IMR-90 (cell line): ENCODE data around the gene LRP1B. TPM values are rescaled to one million over a fixed set of nuclear protein-coding genes. Genes with fewer than 3 reads are reported as not detected.
"Not testable (repeated sequence)": the region's sequence is repeated elsewhere in the genome, so short reads cannot be mapped to it uniquely, and the experiment has no call there.

Experiments used
- ATAC-seq: fragments of 200-7000 bp; cut with Tn5 transposase; 2 replicates; pipeline ENCODE4 v1.9.1; 2020; ENCODE audit warnings: low read depth, mild to moderate bottlenecking, moderate library complexity
- BruUV-seq: library from RNA; stranded (reverse); fragments of 400-500 nt; replicated peaks from 2 replicates; lab custom pipeline; 2021; lab: Mats Ljungman, UMichigan
- CTCF ChIA-PET: fragments of 300-600 bp; formaldehyde crosslinking; extraction: SDS; loops from one replicate; lab custom pipeline; 2021; ENCODE audit warnings: antibody characterized with exemption; lab: Yijun Ruan, JAX
- POLR2A ChIA-PET: fragments of 300-600 bp; sonication (Branson Sonifier 250); formaldehyde crosslinking; loops from one replicate; lab custom pipeline; 2022; ENCODE audit warnings: antibody characterized with exemption; ENCODE audit not compliant: unreplicated experiment; lab: Charles Lee
- DNase-seq: peaks from one replicate; pipeline ENCODE4 v3.0.0; 2013
- H2AFZ ChIP-seq: replicated peaks from 2 replicates; pipeline ENCODE3; 2013; ENCODE audit warnings: low read length, mild to moderate bottlenecking; ENCODE audit not compliant: poor library complexity
- H2AK5ac ChIP-seq: 2 replicates; pipeline ENCODE4 v1.6.1; 2013; ENCODE audit warnings: low read depth, low read length, inconsistent platforms
- H2AK9ac ChIP-seq: replicated peaks from 2 replicates; pipeline ENCODE3; 2013; ENCODE audit warnings: mild to moderate bottlenecking, low read depth, low read length, moderate library complexity; ENCODE audit not compliant: poor library complexity
- H2BK120ac ChIP-seq: 2 replicates; pipeline ENCODE4 v1.6.1; 2013; ENCODE audit warnings: low read depth, low read length, inconsistent platforms
- H2BK15ac ChIP-seq: 3 replicates; pipeline ENCODE4 v1.6.1; 2013; ENCODE audit warnings: low read depth, low read length, inconsistent platforms
- H2BK20ac ChIP-seq: 2 replicates; pipeline ENCODE4 v1.6.1; 2013; ENCODE audit warnings: low read depth, mild to moderate bottlenecking, inconsistent platforms, low read length, moderate library complexity
- H2BK5ac ChIP-seq: 2 replicates; pipeline ENCODE4 v1.6.1; 2013; ENCODE audit warnings: mild to moderate bottlenecking, low read depth, low read length, inconsistent platforms; ENCODE audit not compliant: poor library complexity, severe bottlenecking
- H3K14ac ChIP-seq: replicated peaks from 2 replicates; pipeline ENCODE4 v1.6.1; 2013; ENCODE audit warnings: low read depth, low read length, inconsistent platforms
- H3K18ac ChIP-seq: 2 replicates; pipeline ENCODE4 v1.6.1; 2013; ENCODE audit warnings: low read depth, low read length, control low read depth
- H3K23ac ChIP-seq: 2 replicates; pipeline ENCODE4 v1.6.1; 2013; ENCODE audit warnings: low read depth, low read length, inconsistent platforms
- H3K27ac ChIP-seq: 2 replicates; pipeline ENCODE4 v1.5.1; 2013; ENCODE audit warnings: mild to moderate bottlenecking, control low read depth, low read length; ENCODE audit not compliant: insufficient read depth
- H3K27me3 ChIP-seq: 2 replicates; pipeline ENCODE4 v1.6.1; 2013; ENCODE audit warnings: low read length; ENCODE audit not compliant: control insufficient read depth, insufficient read depth
- H3K36me3 ChIP-seq: 2 replicates; pipeline ENCODE4 v1.6.1; 2013; ENCODE audit warnings: low read length, mixed read lengths; ENCODE audit not compliant: control insufficient read depth, insufficient read depth
- H3K4ac ChIP-seq: 2 replicates; pipeline ENCODE4 v1.6.1; 2013; ENCODE audit warnings: low read depth, low read length, inconsistent platforms
- H3K4me1 ChIP-seq: 2 replicates; pipeline ENCODE4 v1.6.1; 2013; ENCODE audit warnings: low read length, mixed read lengths; ENCODE audit not compliant: control insufficient read depth, insufficient read depth
- H3K4me2 ChIP-seq: 2 replicates; pipeline ENCODE4 v1.6.1; 2013; ENCODE audit warnings: low read depth, mild to moderate bottlenecking, control low read depth, low read length, moderate library complexity
- H3K4me3 ChIP-seq: 2 replicates; pipeline ENCODE4 v1.5.1; 2013; ENCODE audit warnings: low read depth, mild to moderate bottlenecking, control low read depth, low read length, moderate library complexity; ENCODE audit not compliant: insufficient read depth
- H3K56ac ChIP-seq: 2 replicates; pipeline ENCODE4 v1.6.1; 2013; ENCODE audit warnings: low read length, inconsistent platforms; ENCODE audit not compliant: insufficient read depth; ENCODE audit errors: extremely low read depth
- H3K79me1 ChIP-seq, 2 experiments: 2 replicates each; pipeline ENCODE4 v1.6.1; 2013; ENCODE audit warnings: low read length in 2 of 2, inconsistent platforms in 1 of 2, low read depth in 1 of 2
- H3K9ac ChIP-seq: 2 replicates; pipeline ENCODE4 v1.6.1; 2013; ENCODE audit warnings: low read depth, low read length, control low read depth
- H3K9me1 ChIP-seq: 2 replicates; pipeline ENCODE4 v1.6.1; 2013; ENCODE audit warnings: low read length, inconsistent platforms; ENCODE audit not compliant: insufficient read depth
- H3K9me3 ChIP-seq: 2 replicates; pipeline ENCODE4 v1.6.1; 2013; ENCODE audit warnings: low read length; ENCODE audit not compliant: control insufficient read depth, insufficient read depth
- H4K20me1 ChIP-seq: 2 replicates; pipeline ENCODE4 v1.6.1; 2013; ENCODE audit warnings: low read length, inconsistent platforms; ENCODE audit not compliant: insufficient read depth
- H4K5ac ChIP-seq: 2 replicates; pipeline ENCODE4 v1.6.1; 2013; ENCODE audit warnings: mild to moderate bottlenecking, low read depth, low read length, control low read depth
- H4K8ac ChIP-seq, 2 experiments: 2 replicates each; pipeline ENCODE4 v1.6.1; 2013; ENCODE audit warnings: low read depth in 2 of 2, low read length in 2 of 2, control low read depth in 1 of 2, inconsistent platforms in 1 of 2
- H4K91ac ChIP-seq: 2 replicates; pipeline ENCODE4 v1.6.1; 2013; ENCODE audit warnings: low read depth, low read length, inconsistent platforms; ENCODE audit not compliant: insufficient read depth
- BHLHE40 ChIP-seq: fragments of 150-350 bp; IDR thresholded peaks from 2 replicates; pipeline ENCODE4 v1.6.1; 2016; ENCODE audit warnings: mild to moderate bottlenecking, low read depth, low read length
- CTCF ChIP-seq: conservative IDR thresholded peaks from 2 replicates; pipeline ENCODE4 v1.5.1; 2012; ENCODE audit warnings: mild to moderate bottlenecking, low read depth, low read length, improper control_type of control experiment
- MAZ ChIP-seq: IDR thresholded peaks from 2 replicates; pipeline ENCODE4 v1.6.1; 2012; ENCODE audit warnings: low read depth, mild to moderate bottlenecking, low read length, improper control_type of control experiment, moderate library complexity, borderline replicate concordance
- MXI1 ChIP-seq: IDR thresholded peaks from 2 replicates; pipeline ENCODE4 v1.6.1; 2012; ENCODE audit warnings: low read depth, mild to moderate bottlenecking, low read length, moderate library complexity, borderline replicate concordance
- RFX5 ChIP-seq: IDR thresholded peaks from 2 replicates; pipeline ENCODE4 v1.8.0; 2012; ENCODE audit warnings: low read depth, mild to moderate bottlenecking, low read length, moderate library complexity
- SMC3 ChIP-seq: fragments of 150-350 bp; IDR thresholded peaks from 2 replicates; pipeline ENCODE4 v1.6.1; 2016; ENCODE audit warnings: low read depth, mild to moderate bottlenecking, antibody characterized with exemption, low read length, moderate library complexity
- USF2 ChIP-seq: fragments of 150-350 bp; IDR thresholded peaks from 2 replicates; pipeline ENCODE4 v1.6.1; 2017; ENCODE audit warnings: mild to moderate bottlenecking, antibody characterized with exemption, low read length, low read depth
- WGBS, 2 experiments: methylation state at CpG; one replicate each; pipeline versions ENCODE4 v1.1.5 to v1.1.7; 2013; ENCODE audit warnings: missing lambda C conversion rate in 2 of 2; ENCODE audit not compliant: insufficient read length in 1 of 2; ENCODE audit errors: extremely low coverage in 2 of 2; 5-methylcytosine and 5-hydroxymethylcytosine counted together
- dilution Hi-C: fragments of 300-500 bp; cut with HindIII; formaldehyde crosslinking; loops from one replicate; pipeline ENCODE4 v1.14.3; 2018; ENCODE audit warnings: low sequenced_read_pairs; ENCODE audit not compliant: unreplicated experiment
- in situ Hi-C: fragments of 300-500 bp; cut with MboI; formaldehyde crosslinking; loops from 3 replicates; pipeline ENCODE4 v1.14.3; 2019; ENCODE audit warnings: low sequenced_read_pairs, inconsistent platforms, mixed read lengths
- intact Hi-C: fragments of 100-400 bp; cut with micrococcal nuclease; formaldehyde crosslinking; loops from 2 replicates; pipeline ENCODE4 v1.10.0; 2022
- polyA plus RNA-seq, 3 experiments: library from polyadenylated mRNA; depleted of rRNA; stranded (reverse); fragments of >200 nt; gene quantifications; 2 replicates each; pipeline ENCODE4 v1.2.3, GENCODE V29; 2012; ENCODE audit warnings: low replicate concordance in 1 of 3
- total RNA-seq: library from RNA; depleted of rRNA; stranded (reverse); fragments of >200 nt; gene quantifications from 2 replicates; pipeline ENCODE4 v1.2.3, GENCODE V29; 2012

The LRP1B gene
- total and polyA plus RNA-seq, 2 of the 4 experiments (the other 2 are of a cell fraction) = under 0.01 to 0.02 TPM

- Histone ChIP-seq H2BK120ac (no peak overlapping the region), H3K36me3 (no peaks in the 10 kb centered on the region), H3K9ac (no peak overlapping the region), H3K4me3 (no peak overlapping the region), H3K9me3 (no peaks in the 10 kb centered on the region; the same call in 1 of the 2 replicates), H4K20me1 (no peaks in the 10 kb centered on the region), H3K4me1 (no peaks in the 10 kb centered on the region), H2AFZ (no peak overlapping the region), H3K79me1 (no peaks in the 10 kb centered on the region), H4K5ac (no peak overlapping the region), H3K4ac (no peak overlapping the region), H2BK20ac (no peak overlapping the region), H3K4me2 (no peak overlapping the region), H3K27ac (no peak overlapping the region), H2AK5ac (no peak overlapping the region), H3K27me3 (no peaks in the 10 kb centered on the region), H3K23ac (no peak overlapping the region), H2BK5ac (no peak overlapping the region), H4K8ac (no peak overlapping the region), H4K91ac (no peak overlapping the region), H2AK9ac (no peak overlapping the region), H3K14ac (no peak overlapping the region), H2BK15ac (no peak overlapping the region), H3K9me1 (no peaks in the 10 kb centered on the region), H3K56ac (no peak overlapping the region), H3K18ac (no peak overlapping the region)
- in situ Hi-C loops (no loop called here), dilution Hi-C loops (no loop called here), intact Hi-C loops (no loop called here)
- CTCF ChIA-PET = no interaction called here
- no peak for ATAC-seq
- no TSS peak for BruUV-seq
- POLR2A ChIA-PET = no interaction called here
- no CpG with 5 or more reads among the region's 3 CpGs for WGBS, 2 experiments
- DNase-seq = no peak
- TF ChIP-seq SMC3 = no peak
- no peak for TF ChIP-seq CTCF
- TF ChIP-seq BHLHE40 = no peak
- no peak for TF ChIP-seq USF2
- TF ChIP-seq MXI1 = no peak
- no peak for TF ChIP-seq RFX5
- no peak for TF ChIP-seq MAZ
Observed at GRCh38 chr2:141820893-141821292, 309.9 kb downstream of the LRP1B start.

- H2AK9ac ChIP-seq, CTCF ChIA-PET, H3K4me1 ChIP-seq, H2BK120ac ChIP-seq, H3K9ac ChIP-seq, H3K27ac ChIP-seq, DNase-seq, H3K23ac ChIP-seq, H3K79me1 ChIP-seq, H4K5ac ChIP-seq, H2BK5ac ChIP-seq, intact Hi-C loops, H3K36me3 ChIP-seq, H4K91ac ChIP-seq, H3K4ac ChIP-seq, H3K4me3 ChIP-seq, H3K9me1 ChIP-seq, BruUV-seq, H3K56ac ChIP-seq, POLR2A ChIA-PET, H3K14ac ChIP-seq, H3K9me3 ChIP-seq, H4K20me1 ChIP-seq, H2AFZ ChIP-seq, H2BK20ac ChIP-seq, H3K27me3 ChIP-seq, H3K4me2 ChIP-seq, H4K8ac ChIP-seq, H2AK5ac ChIP-seq, H3K18ac ChIP-seq, H2BK15ac ChIP-seq, ATAC-seq, in situ Hi-C loops, dilution Hi-C loops: not testable (repeated sequence)
- WGBS, 2 experiments = no CpG with 5 or more reads among the region's 3 CpGs
Observed at GRCh38 chr2:141815320-141815719, 315.5 kb downstream of the LRP1B start.
